ENCODE results near the gene PDE4D.

The PDE4D gene

GRCh38 chr5:59897075-59897474 lies 3.5 kb upstream of the PDE4D start:
- no peak overlapping the region for H3K4me3 ChIP-seq (ENCODE audit: low read length in 2 of 2)
- H3K14ac ChIP-seq (ENCODE audit: low read length): no peak overlapping the region
- no peak overlapping the region for H2AFZ ChIP-seq (ENCODE audit: low read length)
- no peak overlapping the region for H2AK5ac ChIP-seq (ENCODE audit: low read depth, low read length)
- H3K18ac ChIP-seq (ENCODE audit: low read length): no peak overlapping the region
- no peak overlapping the region for H2BK12ac ChIP-seq (ENCODE audit: low read length)
- no peaks in the 10 kb centered on the region for H3K36me3 ChIP-seq (replicated peaks in 1 of 2; ENCODE audit: control insufficient read depth in 2 of 2, insufficient read depth in 2 of 2, low read length in 2 of 2)
- H2BK5ac ChIP-seq (ENCODE audit: low read length): no peak overlapping the region
- no peak overlapping the region for H2BK15ac ChIP-seq (ENCODE audit: low read length)
- H2BK120ac ChIP-seq (ENCODE audit: low read depth, low read length): no peak overlapping the region
- peaks cover 3 to 34% (median 22%) of the 10 kb centered on the region in 3 experiments for H3K27me3 ChIP-seq (ENCODE audit: control insufficient read depth in 3 of 3, insufficient read depth in 3 of 3, low read depth in 1 of 3, low read length in 3 of 3)
- DNase-seq (ENCODE audit: low spot score): no peak
- H3K4ac ChIP-seq (ENCODE audit: low read length): no peak overlapping the region
- no peak overlapping the region for H4K8ac ChIP-seq (ENCODE audit: low read depth, low read length)
- no peak overlapping the region for H4K91ac ChIP-seq (ENCODE audit: low read depth, low read length, poor library complexity)
- H3K9ac ChIP-seq (ENCODE audit: low read depth, low read length, poor library complexity): no peak overlapping the region
- peaks cover 4 to 9% of the 10 kb centered on the region in 2 donors for H3K4me1 ChIP-seq (ENCODE audit: control insufficient read depth in 2 of 2, insufficient read depth in 1 of 2, low read depth in 1 of 2, low read length in 2 of 2)
- H3K4me2 ChIP-seq (ENCODE audit: insufficient read depth, low read length, poor library complexity, severe bottlenecking): no peak overlapping the region
- H3K27ac ChIP-seq (replicated peaks; ENCODE audit: low read length): no peak overlapping the region
- no peaks in the 10 kb centered on the region for H3K79me1 ChIP-seq (ENCODE audit: low read depth, low read length)
- H3K23ac ChIP-seq (ENCODE audit: low read depth, low read length, poor library complexity): no peak overlapping the region
- no peaks in the 10 kb centered on the region for H3K9me3 ChIP-seq (replicated peaks in 1 of 2; ENCODE audit: control insufficient read depth in 2 of 2, insufficient read depth in 1 of 2, low read depth in 1 of 2, low read length in 2 of 2)

DNA sequence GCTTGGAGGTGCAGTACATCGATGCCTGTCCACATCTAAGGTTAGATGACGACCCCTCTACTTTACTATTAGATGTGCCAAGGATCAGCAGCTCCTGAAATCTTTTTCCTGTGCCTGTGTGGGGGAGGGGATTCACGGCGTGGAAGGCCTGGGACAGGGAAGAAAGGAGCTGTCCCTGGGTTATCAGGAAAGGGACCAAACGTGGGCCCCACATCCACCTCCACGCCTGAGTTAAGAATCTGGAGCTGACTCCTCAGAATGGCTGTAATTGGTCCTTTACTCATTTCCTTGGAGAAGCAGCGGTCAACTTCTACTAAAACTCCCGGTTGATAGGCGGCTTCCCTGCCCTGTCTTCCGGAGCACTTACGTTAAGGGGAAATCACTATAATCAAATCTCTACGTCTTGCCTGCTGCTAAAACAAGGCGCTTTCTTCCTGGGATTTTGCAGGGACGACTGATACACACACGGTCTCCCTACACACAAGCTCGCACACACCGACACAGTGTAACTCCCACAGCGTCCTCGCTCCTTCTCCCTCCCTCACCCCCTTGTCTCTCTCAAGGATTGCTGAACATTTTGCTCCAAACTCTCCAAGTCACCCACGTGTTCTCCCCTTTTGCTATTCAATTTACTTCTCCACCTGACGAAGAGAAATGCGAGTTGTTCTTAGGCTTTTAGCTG lies 1.4 kb downstream of the PDE4D start:
- H3K4ac ChIP-seq (ENCODE audit: low read length): no peak overlapping the region
- no peak overlapping the region for H2BK15ac ChIP-seq (ENCODE audit: low read length)
- H3K14ac ChIP-seq (ENCODE audit: low read length): no peak overlapping the region
- H3K4me3 ChIP-seq (ENCODE audit: low read length in 2 of 2): peak overlapping the region in 1 of 2 donors; percentile 7
- no peak overlapping the region for H2BK12ac ChIP-seq (ENCODE audit: low read length)
- H4K8ac ChIP-seq (ENCODE audit: low read depth, low read length): no peak overlapping the region
- H3K36me3 ChIP-seq (replicated peaks in 1 of 2; ENCODE audit: control insufficient read depth in 2 of 2, insufficient read depth in 2 of 2, low read length in 2 of 2): no peaks in the 10 kb centered on the region
- no peak overlapping the region for H3K18ac ChIP-seq (ENCODE audit: low read length)
- H2AK5ac ChIP-seq (ENCODE audit: low read depth, low read length): no peak overlapping the region
- H2BK120ac ChIP-seq (ENCODE audit: low read depth, low read length): no peak overlapping the region
- no peak overlapping the region for H2BK5ac ChIP-seq (ENCODE audit: low read length)
- no CpG with 5 or more reads among the region's 22 CpGs for WGBS, 2 donors (ENCODE audit: extremely low coverage in 2 of 2, insufficient read length in 2 of 2, insufficient replicate concordance in 1 of 2)
- peaks cover 4 to 10% of the 10 kb centered on the region in 2 donors for H3K4me1 ChIP-seq (ENCODE audit: control insufficient read depth in 2 of 2, insufficient read depth in 1 of 2, low read depth in 1 of 2, low read length in 2 of 2)
- no peak overlapping the region for H3K9ac ChIP-seq (ENCODE audit: low read depth, low read length, poor library complexity)
- peaks cover 3 to 51% (median 29%) of the 10 kb centered on the region in 3 experiments for H3K27me3 ChIP-seq (ENCODE audit: control insufficient read depth in 3 of 3, insufficient read depth in 3 of 3, low read depth in 1 of 3, low read length in 3 of 3)
- no peak overlapping the region for H3K27ac ChIP-seq (replicated peaks; ENCODE audit: low read length)
- H3K79me1 ChIP-seq (ENCODE audit: low read depth, low read length): no peaks in the 10 kb centered on the region
- peak overlapping the region; percentile 49 for H3K23ac ChIP-seq (ENCODE audit: low read depth, low read length, poor library complexity)
- no peak overlapping the region for H2AFZ ChIP-seq (ENCODE audit: low read length)
- no peak overlapping the region for H4K91ac ChIP-seq (ENCODE audit: low read depth, low read length, poor library complexity)
- H3K4me2 ChIP-seq (ENCODE audit: insufficient read depth, low read length, poor library complexity, severe bottlenecking): no peak overlapping the region
- DNase-seq (ENCODE audit: low spot score): no peak
- no peaks in the 10 kb centered on the region for H3K9me3 ChIP-seq (replicated peaks in 1 of 2; ENCODE audit: control insufficient read depth in 2 of 2, insufficient read depth in 1 of 2, low read depth in 1 of 2, low read length in 2 of 2)

DNA sequence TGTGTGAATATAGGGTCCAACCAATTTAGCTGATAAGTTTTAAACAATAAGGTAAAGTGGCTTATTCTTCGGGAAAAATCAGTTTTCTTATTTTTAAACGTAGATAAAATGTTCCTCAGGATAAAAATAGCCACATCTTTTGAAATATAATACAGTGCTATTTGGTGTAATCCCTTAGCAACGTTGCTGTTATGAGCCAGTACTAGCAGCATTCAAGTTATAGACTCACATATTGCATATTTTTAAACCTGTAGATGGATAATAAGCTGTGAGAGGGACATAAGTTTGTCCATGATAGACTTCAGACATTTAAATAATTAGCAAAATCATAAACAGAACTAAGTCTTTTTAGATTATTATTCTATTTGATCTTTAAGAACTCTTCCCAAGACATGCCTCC lies 6.3 kb downstream of the PDE4D start:
- no peak overlapping the region for H4K8ac ChIP-seq (ENCODE audit: low read depth, low read length)
- H2BK12ac ChIP-seq (ENCODE audit: low read length): no peak overlapping the region
- H4K91ac ChIP-seq (ENCODE audit: low read depth, low read length, poor library complexity): no peak overlapping the region
- no peak overlapping the region for H3K18ac ChIP-seq (ENCODE audit: low read length)
- no peak overlapping the region for H3K4ac ChIP-seq (ENCODE audit: low read length)
- H3K23ac ChIP-seq (ENCODE audit: low read depth, low read length, poor library complexity): no peak overlapping the region
- no peak overlapping the region for H2BK120ac ChIP-seq (ENCODE audit: low read depth, low read length)
- H3K27me3 ChIP-seq (ENCODE audit: control insufficient read depth in 3 of 3, insufficient read depth in 3 of 3, low read depth in 1 of 3, low read length in 3 of 3): peaks cover 0 to 20% (median 9%) of the 10 kb centered on the region in 3 experiments
- no peak overlapping the region for H2BK15ac ChIP-seq (ENCODE audit: low read length)
- no peak for DNase-seq (ENCODE audit: low spot score)
- H2BK5ac ChIP-seq (ENCODE audit: low read length): no peak overlapping the region
- H3K36me3 ChIP-seq (replicated peaks in 1 of 2; ENCODE audit: control insufficient read depth in 2 of 2, insufficient read depth in 2 of 2, low read length in 2 of 2): no peaks in the 10 kb centered on the region
- no peak overlapping the region for H3K9ac ChIP-seq (ENCODE audit: low read depth, low read length, poor library complexity)
- no peaks in the 10 kb centered on the region for H3K9me3 ChIP-seq (replicated peaks in 1 of 2; ENCODE audit: control insufficient read depth in 2 of 2, insufficient read depth in 1 of 2, low read depth in 1 of 2, low read length in 2 of 2)
- peaks cover 0 to 3% of the 10 kb centered on the region in 2 donors for H3K4me1 ChIP-seq (ENCODE audit: control insufficient read depth in 2 of 2, insufficient read depth in 1 of 2, low read depth in 1 of 2, low read length in 2 of 2)
- H3K4me3 ChIP-seq (ENCODE audit: low read length in 2 of 2): no peak overlapping the region
- WGBS, 2 donors (ENCODE audit: extremely low coverage in 2 of 2, insufficient read length in 2 of 2, insufficient replicate concordance in 1 of 2): no CpG with 5 or more reads among the region's 3 CpGs
- H3K27ac ChIP-seq (replicated peaks; ENCODE audit: low read length): no peak overlapping the region
- H3K4me2 ChIP-seq (ENCODE audit: insufficient read depth, low read length, poor library complexity, severe bottlenecking): no peak overlapping the region
- H2AK5ac ChIP-seq (ENCODE audit: low read depth, low read length): no peak overlapping the region
- H3K14ac ChIP-seq (ENCODE audit: low read length): no peak overlapping the region
- H3K79me1 ChIP-seq (ENCODE audit: low read depth, low read length): no peaks in the 10 kb centered on the region
- H2AFZ ChIP-seq (ENCODE audit: low read length): no peak overlapping the region

DNA sequence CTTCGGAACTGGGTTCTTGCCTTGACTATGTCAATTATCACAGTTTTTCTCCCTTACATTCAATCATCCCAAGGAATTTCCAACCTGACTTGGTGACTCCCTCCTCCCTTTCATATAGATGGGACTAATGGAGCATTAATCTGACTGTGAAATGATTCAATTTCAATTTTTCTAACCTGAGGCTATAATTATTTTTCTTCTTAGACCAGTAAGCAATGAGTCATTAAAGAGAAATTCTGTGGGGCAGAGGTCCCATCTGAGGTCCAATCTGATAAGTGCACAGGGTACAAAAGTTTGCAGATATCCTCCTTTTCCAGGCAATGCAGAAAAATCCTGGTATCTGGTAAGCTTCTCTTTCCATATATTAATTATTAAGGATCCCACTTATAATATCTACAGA lies 18.9 kb downstream of the PDE4D start:
- Histone ChIP-seq H2BK5ac (ENCODE audit: low read length) (no peak overlapping the region), H3K27ac (replicated peaks; ENCODE audit: low read length) (no peak overlapping the region), H3K9me3 (replicated peaks in 1 of 2; ENCODE audit: control insufficient read depth in 2 of 2, insufficient read depth in 1 of 2, low read depth in 1 of 2, low read length in 2 of 2) (no peaks in the 10 kb centered on the region), H3K9ac (ENCODE audit: low read depth, low read length, poor library complexity) (no peak overlapping the region), H2AK5ac (ENCODE audit: low read depth, low read length) (no peak overlapping the region), H4K91ac (ENCODE audit: low read depth, low read length, poor library complexity) (no peak overlapping the region), H3K27me3 (ENCODE audit: control insufficient read depth in 3 of 3, insufficient read depth in 3 of 3, low read depth in 1 of 3, low read length in 3 of 3) (no peaks in the 10 kb centered on the region), H3K23ac (ENCODE audit: low read depth, low read length, poor library complexity) (no peak overlapping the region), H2AFZ (ENCODE audit: low read length) (no peak overlapping the region), H4K8ac (ENCODE audit: low read depth, low read length) (no peak overlapping the region), H3K4me2 (ENCODE audit: insufficient read depth, low read length, poor library complexity, severe bottlenecking) (no peak overlapping the region), H3K79me1 (ENCODE audit: low read depth, low read length) (no peaks in the 10 kb centered on the region), H3K36me3 (replicated peaks in 1 of 2; ENCODE audit: control insufficient read depth in 2 of 2, insufficient read depth in 2 of 2, low read length in 2 of 2) (no peaks in the 10 kb centered on the region), H3K4me3 (ENCODE audit: low read length in 2 of 2) (no peak overlapping the region), H3K4me1 (ENCODE audit: control insufficient read depth in 2 of 2, insufficient read depth in 1 of 2, low read depth in 1 of 2, low read length in 2 of 2) (no peaks in the 10 kb centered on the region), H3K14ac (ENCODE audit: low read length) (no peak overlapping the region), H2BK12ac (ENCODE audit: low read length) (no peak overlapping the region), H2BK15ac (ENCODE audit: low read length) (no peak overlapping the region), H3K18ac (ENCODE audit: low read length) (no peak overlapping the region), H3K4ac (ENCODE audit: low read length) (no peak overlapping the region), H2BK120ac (ENCODE audit: low read depth, low read length) (no peak overlapping the region)
- no CpG with 5 or more reads among the region's 1 CpG for WGBS, 2 donors (ENCODE audit: extremely low coverage in 2 of 2, insufficient read length in 2 of 2, insufficient replicate concordance in 1 of 2)
- DNase-seq (ENCODE audit: low spot score): no peak
